ENCODE data around the gene EPC2.

GRCh38 chr2:148640767-148641166, 3.8 kb upstream of the EPC2 start:
- TF ChIP-seq CTCF (IDR thresholded peaks at IDR 0.05) (peak; percentile 22), SIN3A (IDR thresholded peaks at IDR 0.05; ENCODE audit: borderline replicate concordance, low read depth, low read length) (no peak), SMC3 (IDR thresholded peaks at IDR 0.05; ENCODE audit: low read depth, low read length) (peak; percentile 25; the same call in 1 of the 2 replicates), NFIC (IDR thresholded peaks at IDR 0.05; ENCODE audit: borderline replicate concordance) (no peak), FOSL2 (IDR thresholded peaks at IDR 0.05; ENCODE audit: borderline replicate concordance, low read depth) (no peak), EZH2phosphoT487 (IDR thresholded peaks at IDR 0.05; ENCODE audit: borderline replicate concordance, low read depth) (no peak), MAX (IDR thresholded peaks at IDR 0.05; ENCODE audit: low read depth) (no peak)
